Hematopoietic multipotent progenitor cell (in vitro differentiated cells): Measurements from ENCODE around the gene FPR1. TPM values are rescaled to one million over a fixed set of nuclear protein-coding genes. Genes with fewer than 3 reads are reported as not detected.
"Not testable (repeated sequence)": the region's sequence is repeated elsewhere in the genome, so short reads cannot be mapped to it uniquely, and the experiment has no call there.

Experiments
- DNase-seq, 3 donors: peaks; one replicate each; pipeline ENCODE4 v3.0.0-alpha.2; 2011 to 2015; ENCODE audit warnings: low read depth in 2 of 3, low spot score in 2 of 3
- total RNA-seq: library from RNA; depleted of rRNA; stranded (reverse); fragments of >200 nt; gene quantifications from one replicate; pipeline ENCODE4 v1.2.3, GENCODE V29; 2012

Gene FPR1
- total RNA-seq, 1 donor, result 7.3 TPM

GRCh38 chr19:51779703-51780102 lies 28.0 kb upstream of the FPR1 start:
- no peak for DNase-seq

DNA sequence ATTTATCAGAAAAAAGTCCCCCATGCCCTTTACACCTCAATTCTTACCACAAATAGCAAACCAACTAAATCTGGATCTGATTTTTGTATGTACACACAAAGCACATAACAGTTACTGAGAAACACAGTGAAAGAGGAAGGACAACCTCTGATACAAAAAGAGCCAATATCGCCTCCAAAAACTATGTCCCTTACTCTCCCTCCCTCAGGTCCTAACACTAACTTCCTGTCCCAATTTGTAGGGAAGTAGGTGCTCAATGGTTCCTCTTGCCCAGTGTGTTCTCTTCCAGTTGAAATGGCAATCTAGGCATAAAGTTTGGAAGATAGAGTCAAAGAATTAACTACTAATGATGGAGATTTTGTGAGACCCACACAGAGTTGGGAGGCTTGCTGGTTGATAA lies 27.5 kb upstream of the FPR1 start:
- DNase-seq, result no peak

- peak; percentile 18 to 87 (median 81) for DNase-seq
Observed at GRCh38 chr19:51777570-51778462, 26.1 kb upstream of the FPR1 start.

GRCh38 chr19:51776561-51776960 lies 24.9 kb upstream of the FPR1 start:
- not testable (repeated sequence) for DNase-seq

DNA sequence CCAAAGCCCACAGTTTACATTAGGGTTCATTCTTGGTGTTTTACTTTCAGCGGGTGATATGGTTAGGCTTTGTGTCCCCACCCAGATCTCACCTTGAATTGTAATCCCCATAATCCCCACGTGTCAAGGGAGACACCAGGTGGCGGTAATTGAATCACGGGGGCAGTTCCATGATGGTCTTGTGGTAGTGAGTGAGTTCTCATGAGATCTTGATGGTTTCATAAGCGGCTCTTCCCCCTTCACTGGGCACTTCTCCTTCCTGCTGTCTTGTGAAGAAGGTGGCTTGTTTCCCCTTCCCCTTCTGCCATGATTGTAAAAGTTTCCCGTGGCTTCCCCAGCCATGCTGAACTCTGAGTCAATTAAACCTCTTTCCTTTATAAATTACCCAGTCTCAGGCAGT lies 21.3 kb upstream of the FPR1 start:
- DNase-seq, result no peak

DNA sequence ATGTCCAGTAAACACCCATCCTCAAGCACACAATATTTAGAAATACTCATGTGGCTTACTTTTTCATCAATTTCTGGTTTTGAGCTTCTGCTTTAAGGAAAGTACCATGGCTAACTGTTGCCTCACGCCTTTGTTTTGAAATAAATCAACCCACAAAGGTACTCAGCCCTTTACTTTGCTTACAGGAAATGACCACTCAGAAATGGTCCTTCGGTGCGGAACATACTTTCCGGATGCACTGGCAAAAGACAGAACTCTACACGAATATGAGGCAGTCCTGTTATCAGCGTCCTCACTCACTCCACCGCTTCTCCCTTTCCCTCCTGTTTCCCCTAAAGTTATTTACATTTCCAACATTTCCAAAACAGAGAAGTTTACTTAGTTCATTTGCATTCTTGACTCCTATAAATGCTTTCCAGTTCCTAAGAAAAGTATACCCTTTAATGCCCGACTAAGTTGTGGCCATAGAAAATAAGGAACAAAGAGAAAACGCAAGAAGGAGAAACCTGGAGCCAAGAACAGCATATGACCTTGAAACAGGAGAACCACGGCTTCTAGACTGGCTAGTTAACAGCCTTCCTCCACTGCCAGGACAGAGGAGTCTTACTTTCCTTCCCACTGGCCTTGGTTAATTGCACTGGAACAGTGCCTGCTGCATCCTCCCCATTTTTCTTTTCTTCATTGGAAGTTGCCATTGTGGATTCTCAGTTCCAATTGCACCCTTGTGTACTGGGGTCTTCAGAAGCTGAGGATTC lies 19.9 kb upstream of the FPR1 start:
- peak in 2 of 3 donors; percentile 34 to 64 for DNase-seq

DNA sequence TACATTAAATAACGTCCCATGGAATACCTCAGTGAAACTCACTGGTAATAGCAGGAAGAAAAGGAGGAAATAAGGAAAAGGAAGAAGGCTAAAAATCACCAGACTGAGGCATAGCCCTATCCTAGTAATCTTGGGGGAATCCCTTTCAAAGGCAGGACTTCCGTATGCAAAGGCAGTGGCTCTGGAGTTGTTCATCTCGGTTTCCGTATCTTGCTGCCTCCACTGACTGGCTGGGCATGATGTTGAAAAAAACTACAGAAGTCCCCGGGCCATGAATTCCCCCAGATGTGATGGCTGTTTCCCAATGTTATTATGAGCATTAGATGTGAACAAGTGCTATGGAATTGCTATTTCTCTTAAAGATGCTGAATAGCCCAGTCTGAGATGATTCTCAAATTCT lies 14.8 kb upstream of the FPR1 start:
- DNase-seq, result no peak

GRCh38 chr19:51765086-51765485 lies 13.4 kb upstream of the FPR1 start:
- no peak for DNase-seq

- no peak for DNase-seq
Observed at GRCh38 chr19:51761696-51762095, 10.0 kb upstream of the FPR1 start.

DNA sequence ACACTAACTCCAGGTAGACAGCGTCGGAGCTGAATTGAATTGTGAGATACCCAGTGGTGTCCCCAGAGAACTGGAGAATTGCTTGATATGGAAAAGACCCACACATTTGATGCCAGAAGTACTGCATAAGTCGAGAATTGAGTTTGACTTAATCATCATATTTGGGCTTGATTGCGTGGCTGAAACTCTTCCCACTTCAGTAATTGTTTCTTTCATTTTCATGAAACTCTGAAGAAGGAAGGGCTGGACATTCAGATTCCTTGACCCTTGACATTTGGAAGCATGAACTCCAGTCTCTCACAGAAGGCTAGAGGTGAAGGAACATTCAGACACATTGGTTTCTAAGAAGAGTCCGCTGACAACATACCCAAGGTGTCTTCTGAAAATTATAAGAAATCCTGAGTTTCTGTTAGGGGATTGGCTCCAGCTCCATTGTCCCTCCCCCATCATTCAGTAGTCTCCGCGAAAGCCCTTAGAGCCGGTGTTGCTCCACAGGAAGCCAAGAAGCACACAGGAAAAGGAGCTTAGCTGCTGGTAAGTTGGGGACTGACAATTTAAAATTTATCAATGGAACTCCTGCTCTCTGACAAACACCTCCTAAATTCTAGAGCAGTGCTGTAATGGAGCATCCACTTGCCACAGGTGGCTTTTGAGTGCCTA lies 9.1 kb upstream of the FPR1 start, which contains the start of gene FPR2:
FPR2 (plus strand) TSS at position 484 of the 660 bp plus-strand sequence. CDS start 7,479 bp downstream, outside the sequence.
- DNase-seq, result no peak

DNA sequence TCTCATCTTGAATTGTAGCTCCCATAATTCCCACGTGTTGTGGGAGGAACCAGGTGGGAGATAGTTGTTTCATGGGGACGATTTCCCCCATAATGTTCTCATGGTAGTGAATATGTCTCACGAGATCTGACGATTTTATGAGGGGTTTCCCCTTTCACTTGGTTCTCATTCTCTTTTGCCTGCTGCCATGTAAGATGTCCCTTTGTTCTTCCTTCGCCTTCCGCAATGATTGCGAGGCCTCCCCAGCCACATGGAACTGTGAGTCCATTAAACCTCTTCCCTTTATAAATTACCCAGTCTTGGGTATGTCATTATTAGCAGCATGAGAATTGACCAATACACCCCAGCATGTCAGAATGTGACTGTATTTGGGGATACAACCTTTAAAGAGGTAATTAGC lies 3.9 kb upstream of the FPR1 start:
- DNase-seq, result no peak

DNA sequence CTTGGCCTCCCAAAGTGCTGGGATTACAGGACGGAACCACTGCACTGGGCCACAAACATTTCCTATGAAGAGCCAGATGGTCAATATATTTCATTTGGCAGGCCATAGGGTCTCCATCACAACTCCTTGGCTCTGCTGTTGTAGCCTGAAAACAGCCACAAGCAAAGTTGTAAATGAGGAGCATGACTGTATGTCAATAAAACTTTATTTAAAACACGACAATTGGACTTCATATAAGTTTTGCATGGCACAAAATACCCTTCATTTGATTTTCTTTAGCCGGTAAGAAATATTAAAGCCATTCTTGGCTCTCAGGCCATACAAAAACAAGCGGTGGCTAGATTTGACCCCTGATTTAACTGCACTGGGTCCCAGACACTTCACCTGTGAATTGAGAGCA lies 3.1 kb upstream of the FPR1 start:
- DNase-seq, result no peak

DNA sequence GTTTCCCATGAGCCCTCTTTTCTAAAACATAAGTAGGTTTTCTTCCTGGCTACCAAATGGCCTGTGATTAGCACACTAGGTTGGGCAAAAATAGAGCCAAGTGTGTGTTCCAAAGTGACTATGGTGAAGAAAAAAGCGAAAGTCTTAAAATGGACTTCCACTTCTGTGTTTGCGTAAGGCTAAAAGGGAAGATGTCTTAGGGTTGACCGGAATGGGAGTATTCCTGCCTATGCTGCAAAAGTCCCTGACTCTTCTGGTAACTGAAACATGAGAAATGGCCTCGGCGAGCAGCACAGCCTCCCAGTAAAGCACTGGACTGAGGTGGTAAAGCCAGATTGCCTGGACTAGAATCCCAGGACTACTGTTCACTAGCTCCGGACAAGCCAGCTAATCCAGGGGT lies 2.4 kb upstream of the FPR1 start:
- DNase-seq, result no peak

GRCh38 chr19:51750400-51751094 lies 1.1 kb downstream of the FPR1 start:
- no peak for DNase-seq

DNA sequence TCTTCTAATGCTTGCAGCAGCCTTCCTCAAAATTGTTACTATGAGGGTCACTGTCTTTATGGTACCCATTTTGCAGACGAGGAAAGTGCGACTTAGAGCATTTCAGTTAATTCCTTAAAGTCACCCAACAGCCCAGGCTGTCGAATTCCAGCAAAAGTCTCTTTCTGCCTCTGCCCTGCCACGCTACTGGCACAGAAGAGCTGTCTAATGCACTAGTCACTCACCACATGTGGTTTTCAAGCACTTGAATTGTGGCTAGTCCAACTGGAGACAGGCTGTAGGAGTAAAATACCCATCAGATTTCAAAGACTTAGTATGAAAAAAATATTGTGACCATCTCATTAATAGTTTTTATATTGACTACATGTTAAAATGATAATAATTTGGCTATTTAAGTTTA lies 1.7 kb downstream of the FPR1 start:
- DNase-seq, result no peak

- no peak for DNase-seq
Observed at GRCh38 chr19:51746731-51747130, 4.9 kb downstream of the FPR1 start.

DNA sequence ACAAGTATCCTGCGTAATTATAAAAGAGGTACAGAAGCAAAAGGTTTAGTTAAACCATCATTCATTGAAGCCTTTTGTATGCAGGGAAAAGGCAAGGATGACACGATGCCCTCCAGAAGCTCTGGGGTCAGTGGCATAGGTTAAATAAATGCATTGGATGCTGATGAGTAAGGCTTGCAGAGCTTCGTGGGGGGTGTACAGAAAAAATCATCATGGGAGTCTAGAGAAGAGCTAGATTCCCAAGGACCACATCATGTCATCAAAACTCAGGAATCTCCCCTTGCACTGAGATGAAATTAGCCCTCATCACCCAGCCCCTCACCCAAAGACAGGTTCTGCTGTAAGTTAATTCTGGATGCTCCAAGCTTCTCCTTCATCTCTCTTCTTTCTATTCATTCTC lies 8.3 kb downstream of the FPR1 start:
- no peak for DNase-seq

- DNase-seq, result no peak
Observed at GRCh38 chr19:51742789-51743188, 8.9 kb downstream of the FPR1 start.

DNA sequence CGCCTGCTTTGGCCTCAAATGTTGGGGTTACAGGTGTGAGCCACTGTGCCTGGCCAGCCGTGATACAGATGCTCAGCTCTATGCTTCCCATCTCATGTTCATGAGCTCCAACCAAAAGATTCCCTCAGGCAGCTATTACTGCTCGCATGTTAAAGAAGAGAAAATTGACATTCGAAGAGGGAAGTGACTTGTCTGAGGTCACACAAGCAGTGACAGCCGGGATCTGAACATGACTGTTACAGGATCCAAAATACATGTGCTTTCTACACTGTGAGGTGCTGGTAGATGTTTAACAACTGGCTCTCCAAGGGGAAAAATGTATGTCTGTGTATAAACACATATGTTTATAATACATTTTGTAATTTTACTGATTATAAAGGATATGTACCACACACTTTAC lies 11.3 kb downstream of the FPR1 start:
- no peak for DNase-seq

DNA sequence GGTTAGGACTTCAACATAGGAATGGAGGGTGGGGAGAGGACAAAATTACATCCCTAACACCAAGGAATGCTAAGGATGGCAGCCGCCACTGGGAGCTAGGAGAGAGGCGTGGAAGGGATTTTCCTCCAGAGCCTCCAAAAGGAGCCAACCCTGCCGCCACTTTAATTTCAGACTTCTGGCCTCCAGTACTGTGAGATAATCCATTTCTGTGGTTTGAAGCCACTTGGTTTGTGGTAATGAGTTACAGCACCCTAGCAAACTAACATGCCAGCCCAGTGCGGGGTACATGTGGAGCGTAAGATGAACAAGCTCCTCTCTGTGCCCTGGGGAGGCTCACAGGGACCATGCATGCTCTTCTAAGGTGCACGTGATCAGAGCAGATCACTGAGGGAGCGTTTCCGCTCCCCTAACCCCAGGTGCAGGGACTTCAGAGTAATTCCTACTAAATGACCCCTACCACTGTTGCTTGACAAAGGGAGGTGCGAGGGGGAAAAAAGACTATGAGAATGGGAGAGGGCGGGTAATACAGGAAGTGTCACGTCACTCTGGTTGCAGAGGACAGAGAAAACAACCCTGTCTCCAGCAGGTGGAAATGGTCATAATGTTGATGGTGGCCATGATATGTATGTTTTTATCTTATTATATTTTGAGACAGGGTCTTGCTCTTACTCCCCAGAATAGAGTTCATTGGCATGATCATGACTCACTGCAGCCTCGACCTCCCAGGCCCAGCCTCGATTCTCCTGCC lies 12.0 kb downstream of the FPR1 start:
- no peak for DNase-seq
